ENCODE results near the gene IPO11. TPM values are rescaled to one million over a fixed set of nuclear protein-coding genes. Genes with fewer than 3 reads are reported as not detected.

IPO11 gene
- total and polyA plus RNA-seq, 4 donors = 4.7 to 20.6 (median 9.0) TPM

- TF ChIP-seq JUND (IDR thresholded peaks at IDR 0.05) (no peak), HNF4G (IDR thresholded peaks at IDR 0.05) (no peak), ATF3 (IDR thresholded peaks at IDR 0.05) (no peak), HNF4A (conservative IDR thresholded peaks at IDR 0.05) (no peak), ZBTB33 (IDR thresholded peaks at IDR 0.05) (no peak), YY1 (IDR thresholded peaks at IDR 0.05) (no peak), CTCF (IDR thresholded peaks at IDR 0.05; ENCODE audit: low read depth, low read length, missing input control) (no peak), EGR1 (IDR thresholded peaks at IDR 0.05; ENCODE audit: low read depth in 2 of 2) (no peak), TAF1 (conservative IDR thresholded peaks at IDR 0.05) (no peak), FOXA1 (IDR thresholded peaks at IDR 0.05) (no peak), REST (IDR thresholded peaks at IDR 0.05) (no peak), SP1 (IDR thresholded peaks at IDR 0.05) (no peak), RXRA (IDR thresholded peaks at IDR 0.05) (no peak)
- no peaks in the 10 kb centered on the region for H3K27me3 ChIP-seq (ENCODE audit: control insufficient read depth in 4 of 4, insufficient read depth in 4 of 4, low read length in 3 of 4)
- no peaks in the 10 kb centered on the region for H3K4me1 ChIP-seq (ENCODE audit: control insufficient read depth in 4 of 4, insufficient read depth in 4 of 4, low read length in 3 of 4)
- DNase-seq (ENCODE audit: low spot score) = no peak
- H3K9ac ChIP-seq (ENCODE audit: low read depth in 1 of 2, low read length in 2 of 2) = no peak overlapping the region
- H3K36me3 ChIP-seq (ENCODE audit: control insufficient read depth in 4 of 4, insufficient read depth in 3 of 4, low read depth in 1 of 4, low read length in 3 of 4) = no peaks in the 10 kb centered on the region
- WGBS = 51% methylated on average over 5 of the region's 5 CpGs
- H3K4me3 ChIP-seq (ENCODE audit: low read depth in 1 of 3, low read length in 3 of 3) = no peak overlapping the region
- H3K27ac ChIP-seq (ENCODE audit: low read depth in 1 of 2, low read length in 2 of 2) = no peak overlapping the region
- no peaks in the 10 kb centered on the region for H3K9me3 ChIP-seq (ENCODE audit: control insufficient read depth in 4 of 4, low read length in 3 of 4)
These were observed 239.7 kb downstream of the IPO11 start for GRCh38 chr5:62652225-62652624.

GRCh38 chr5:62653001-62653863 is 240.7 kb downstream of the IPO11 start:
- TF ChIP-seq GABPA (IDR thresholded peaks at IDR 0.05 in 1 of 2, conservative IDR thresholded peaks at IDR 0.05 in 1 of 2) (no peak), NR2F2 (IDR thresholded peaks at IDR 0.05) (peak; percentile 64)

More at GRCh38 chr5:62653001-62653863, 240.7 kb downstream of the IPO11 start:
- no peaks in the 10 kb centered on the region for H3K27me3 ChIP-seq (ENCODE audit: control insufficient read depth in 4 of 4, insufficient read depth in 4 of 4, low read length in 3 of 4)
- H3K9ac ChIP-seq (ENCODE audit: low read depth in 1 of 2, low read length in 2 of 2) = no peak overlapping the region
- H3K4me1 ChIP-seq (ENCODE audit: control insufficient read depth in 4 of 4, insufficient read depth in 4 of 4, low read length in 3 of 4) = no peaks in the 10 kb centered on the region
- DNase-seq (ENCODE audit: low spot score) = no peak
- no peak overlapping the region for H3K4me3 ChIP-seq (ENCODE audit: low read depth in 1 of 3, low read length in 3 of 3)
- no peaks in the 10 kb centered on the region for H3K36me3 ChIP-seq (ENCODE audit: control insufficient read depth in 4 of 4, insufficient read depth in 3 of 4, low read depth in 1 of 4, low read length in 3 of 4)
- H3K9me3 ChIP-seq (ENCODE audit: control insufficient read depth in 4 of 4, low read length in 3 of 4) = no peaks in the 10 kb centered on the region
- no peak overlapping the region for H3K27ac ChIP-seq (ENCODE audit: low read depth in 1 of 2, low read length in 2 of 2)
- WGBS = 75% methylated on average over 7 of the region's 7 CpGs

Data from liver (tissue), 9 donors.